NB4 (cell line): ENCODE data around the gene MLN.

ENCODE experiments used
- DNase-seq: peaks from one replicate; pipeline ENCODE4 v3.0.0; 2010; ENCODE audit warnings: low read depth
- H3K4me3 ChIP-seq: one replicate; pipeline ENCODE4 v1.5.1; 2011; ENCODE audit warnings: mild to moderate bottlenecking, low read depth, low read length, moderate library complexity
- CTCF ChIP-seq: IDR thresholded peaks from one replicate; pipeline ENCODE4 v1.5.1; 2012; ENCODE audit warnings: low read depth, low read length
- MAX ChIP-seq: IDR thresholded peaks from 2 replicates; pipeline ENCODE4 v1.6.1; 2011; ENCODE audit warnings: low read depth, low read length
- MYC ChIP-seq: IDR thresholded peaks from 2 replicates; pipeline ENCODE4 v1.6.1; 2011; ENCODE audit warnings: low read depth, low read length
- POLR2A ChIP-seq: IDR thresholded peaks from 2 replicates; pipeline ENCODE4 v1.6.1; 2011; ENCODE audit warnings: mild to moderate bottlenecking; ENCODE audit not compliant: insufficient read length; ENCODE audit errors: extremely low read depth

Gene MLN

GRCh38 chr6:33781131-33781975 lies 22.4 kb downstream of the MLN start:
- no peak for DNase-seq
- H3K4me3 ChIP-seq = no peak overlapping the region
- TF ChIP-seq MAX = no peak
- TF ChIP-seq MYC = no peak
- TF ChIP-seq POLR2A = no peak

GRCh38 chr6:33779895-33780294 lies 23.9 kb downstream of the MLN start:
- H3K4me3 ChIP-seq = no peak overlapping the region
- DNase-seq = no peak
- TF ChIP-seq CTCF (no peak), MAX (no peak), MYC (no peak), POLR2A (no peak)

GRCh38 chr6:33779290-33779689 lies 24.5 kb downstream of the MLN start:
- TF ChIP-seq MYC = no peak
- peak; percentile 3 for TF ChIP-seq CTCF
- H3K4me3 ChIP-seq = no peak overlapping the region
- DNase-seq = no peak

GRCh38 chr6:33778444-33779121 lies 25.2 kb downstream of the MLN start:
- TF ChIP-seq CTCF (no peak), POLR2A (no peak), MYC (no peak), MAX (no peak)
- DNase-seq = no peak
- no peak overlapping the region for H3K4me3 ChIP-seq

GRCh38 chr6:33777398-33778388 lies 26.1 kb downstream of the MLN start:
- TF ChIP-seq POLR2A (no peak), MAX (no peak), MYC (no peak), CTCF (no peak)
- H3K4me3 ChIP-seq = no peak overlapping the region
- no peak for DNase-seq

GRCh38 chr6:33776764-33777163 lies 27.0 kb downstream of the MLN start:
- DNase-seq = no peak
- no peak overlapping the region for H3K4me3 ChIP-seq
- TF ChIP-seq MAX = no peak
- TF ChIP-seq POLR2A = no peak
- TF ChIP-seq MYC = no peak
- TF ChIP-seq CTCF = no peak
